Panc1 (cell line): ENCODE measurements around the gene PAPPA. TPM values are rescaled to one million over a fixed set of nuclear protein-coding genes. Genes with fewer than 3 reads are reported as not detected.

Experiments
- ATAC-seq: fragments of 200-7000 bp; cut with Tn5 transposase; 2 replicates; pipeline ENCODE4 v1.9.1; 2020; ENCODE audit warnings: mild to moderate bottlenecking, moderate library complexity
- BruUV-seq: library from RNA; stranded (reverse); fragments of 400-500 nt; replicated peaks from 2 replicates; lab custom pipeline; 2021; lab: Mats Ljungman, UMichigan
- CTCF ChIA-PET: fragments of 300-600 bp; sonication (Branson Sonifier 250); formaldehyde crosslinking; loops from one replicate; lab custom pipeline; 2022; ENCODE audit warnings: antibody characterized with exemption; lab: Charles Lee
- POLR2A ChIA-PET: fragments of 300-600 bp; sonication (Branson Sonifier 250); formaldehyde crosslinking; loops from one replicate; lab custom pipeline; 2022; ENCODE audit warnings: antibody characterized with exemption; lab: Charles Lee
- DNase-seq: peaks from one replicate; pipeline ENCODE4 v3.0.0-alpha.2; 2010; ENCODE audit warnings: low read depth, low spot score
- H3K27ac ChIP-seq: 2 replicates; pipeline ENCODE4 v1.5.1; 2011; ENCODE audit warnings: mild to moderate bottlenecking, low read length, inconsistent platforms
- H3K27me3 ChIP-seq: fragments of 200-500 bp; sonication (Bioruptor generic); 2 replicates; pipeline ENCODE4 v1.6.0; 2014; ENCODE audit warnings: low read length, inconsistent platforms; ENCODE audit not compliant: control insufficient read depth, insufficient read depth
- H3K36me3 ChIP-seq: fragments of 200-500 bp; sonication (Bioruptor generic); 2 replicates; pipeline ENCODE4 v1.5.1; 2014; ENCODE audit warnings: inconsistent platforms, mild to moderate bottlenecking, low read length, moderate library complexity; ENCODE audit not compliant: control insufficient read depth, insufficient read depth
- H3K4me1 ChIP-seq: 2 replicates; pipeline ENCODE4 v1.5.1; 2011; ENCODE audit warnings: inconsistent platforms, mild to moderate bottlenecking, low read length, moderate library complexity; ENCODE audit not compliant: control insufficient read depth, insufficient read depth
- H3K4me3 ChIP-seq, 2 experiments: 2 replicates each; pipeline ENCODE4 v1.5.1; 2011 to 2012; ENCODE audit warnings: low read depth in 2 of 2, low read length in 2 of 2, mild to moderate bottlenecking in 2 of 2, inconsistent platforms in 1 of 2, moderate library complexity in 1 of 2
- H3K9me3 ChIP-seq: fragments of 200-500 bp; sonication (Bioruptor generic); 2 replicates; pipeline ENCODE4 v1.5.1; 2014; ENCODE audit warnings: low read depth, mild to moderate bottlenecking, inconsistent platforms, low read length, moderate library complexity; ENCODE audit not compliant: control insufficient read depth, insufficient read depth
- CTCF ChIP-seq: fragments of 450-650 bp; IDR thresholded peaks from 2 replicates; pipeline ENCODE4 v1.5.1; 2017; ENCODE audit warnings: mild to moderate bottlenecking
- POLR2AphosphoS5 ChIP-seq: IDR thresholded peaks from 2 replicates; pipeline ENCODE4 v1.6.1; 2012; ENCODE audit warnings: mild to moderate bottlenecking, low read depth, low read length, moderate library complexity
- REST ChIP-seq, 2 experiments: IDR thresholded peaks; 2 replicates each; pipeline ENCODE4 v1.6.1; 2011 to 2012; ENCODE audit warnings: low read depth in 2 of 2, control low read depth in 1 of 2, low read length in 1 of 2, mild to moderate bottlenecking in 1 of 2, moderate library complexity in 1 of 2; ENCODE audit not compliant: insufficient read depth in 1 of 2
- SIN3A ChIP-seq: IDR thresholded peaks from 2 replicates; pipeline ENCODE4 v1.6.1; 2012; ENCODE audit warnings: low read depth, mild to moderate bottlenecking, low read length, moderate library complexity, borderline replicate concordance; ENCODE audit not compliant: insufficient read depth
- TCF7L2 ChIP-seq: IDR thresholded peaks from 2 replicates; pipeline ENCODE4 v1.6.1; 2011; ENCODE audit warnings: mild to moderate bottlenecking, low read depth, low read length, inconsistent platforms
- in situ Hi-C: cut with HindIII; loops from 2 replicates; pipeline ENCODE4 v1.10.0; 2016; ENCODE audit warnings: low sequenced_read_pairs, low pct_unique_long_range_greater_than_20kb
- intact Hi-C: fragments of 100-400 bp; cut with micrococcal nuclease; formaldehyde crosslinking; loops from one replicate; pipeline ENCODE4 v1.10.0; 2022; ENCODE audit not compliant: unreplicated experiment
- total RNA-seq: library from RNA; stranded (reverse); gene quantifications from one replicate; pipeline ENCODE4 v1.2.1, GENCODE V29; 2021; ENCODE audit not compliant: unreplicated experiment

PAPPA gene
- total RNA-seq, 1 experiment from 2014 or later: 1.2 TPM

GRCh38 chr9:116331241-116331640 is 177.7 kb downstream of the PAPPA start:
- Histone ChIP-seq H3K27ac (no peak overlapping the region), H3K27me3 (no peaks in the 10 kb centered on the region), H3K4me1 (no peaks in the 10 kb centered on the region), H3K4me3 (no peak overlapping the region), H3K36me3 (no peaks in the 10 kb centered on the region), H3K9me3 (no peaks in the 10 kb centered on the region)
- DNase-seq (no peak), ATAC-seq (no peak)
- ChIA-PET POLR2A (no interaction called here), CTCF (no interaction called here)
- in situ Hi-C loops: no loop called here
- no TSS peak for BruUV-seq
- intact Hi-C loops: no loop called here
- TF ChIP-seq REST (IDR thresholded peaks at IDR 0.05; ENCODE audit: insufficient read depth in 1 of 2, low read depth in 2 of 2, low read length in 1 of 2) (no peak), POLR2AphosphoS5 (no peak), SIN3A (no peak), TCF7L2 (no peak), CTCF (no peak)

GRCh38 chr9:116332090-116332489 is 178.5 kb downstream of the PAPPA start:
- ChIA-PET POLR2A (no interaction called here), CTCF (no interaction called here)
- ATAC-seq (no peak), DNase-seq (no peak)
- no peaks in the 10 kb centered on the region for H3K4me1 ChIP-seq
- no peak overlapping the region for H3K4me3 ChIP-seq
- no peak overlapping the region for H3K27ac ChIP-seq
- no peaks in the 10 kb centered on the region for H3K36me3 ChIP-seq
- intact Hi-C loops (no loop called here), in situ Hi-C loops (no loop called here)
- H3K9me3 ChIP-seq: no peaks in the 10 kb centered on the region
- no peaks in the 10 kb centered on the region for H3K27me3 ChIP-seq
- no peak for TF ChIP-seq POLR2AphosphoS5
- no peak for TF ChIP-seq TCF7L2
- no peak for TF ChIP-seq SIN3A
- TF ChIP-seq CTCF: no peak
- BruUV-seq: no TSS peak
